Measurements from ENCODE around the gene NHLH1.

DNA sequence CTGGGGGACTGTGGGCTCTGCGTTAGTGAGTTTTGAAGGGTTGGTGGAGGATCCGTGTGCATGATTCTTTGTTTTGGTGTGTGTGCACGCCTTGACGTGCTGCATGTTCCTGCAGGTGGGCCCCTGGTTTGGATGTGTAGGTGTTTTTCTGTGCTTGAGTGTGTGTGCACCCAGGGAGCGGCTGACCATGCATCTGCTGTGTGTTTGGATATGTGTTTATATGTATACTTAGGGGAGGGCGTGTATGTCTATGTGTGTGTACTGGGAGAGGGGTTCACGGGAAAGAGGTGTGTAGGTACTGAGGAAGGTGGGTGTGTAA lies 34.6 kb downstream of the NHLH1 start:
- TF ChIP-seq, protein P1, sequence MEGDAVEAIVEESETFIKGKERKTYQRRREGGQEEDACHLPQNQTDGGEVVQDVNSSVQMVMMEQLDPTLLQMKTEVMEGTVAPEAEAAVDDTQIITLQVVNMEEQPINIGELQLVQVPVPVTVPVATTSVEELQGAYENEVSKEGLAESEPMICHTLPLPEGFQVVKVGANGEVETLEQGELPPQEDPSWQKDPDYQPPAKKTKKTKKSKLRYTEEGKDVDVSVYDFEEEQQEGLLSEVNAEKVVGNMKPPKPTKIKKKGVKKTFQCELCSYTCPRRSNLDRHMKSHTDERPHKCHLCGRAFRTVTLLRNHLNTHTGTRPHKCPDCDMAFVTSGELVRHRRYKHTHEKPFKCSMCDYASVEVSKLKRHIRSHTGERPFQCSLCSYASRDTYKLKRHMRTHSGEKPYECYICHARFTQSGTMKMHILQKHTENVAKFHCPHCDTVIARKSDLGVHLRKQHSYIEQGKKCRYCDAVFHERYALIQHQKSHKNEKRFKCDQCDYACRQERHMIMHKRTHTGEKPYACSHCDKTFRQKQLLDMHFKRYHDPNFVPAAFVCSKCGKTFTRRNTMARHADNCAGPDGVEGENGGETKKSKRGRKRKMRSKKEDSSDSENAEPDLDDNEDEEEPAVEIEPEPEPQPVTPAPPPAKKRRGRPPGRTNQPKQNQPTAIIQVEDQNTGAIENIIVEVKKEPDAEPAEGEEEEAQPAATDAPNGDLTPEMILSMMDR (IDR thresholded peaks at IDR 0.05; ENCODE audit: borderline replicate concordance, extremely low read depth, low read length, poor library complexity, severe bottlenecking), result no peak
- TF ChIP-seq EZH2 (IDR thresholded peaks at IDR 0.05; ENCODE audit: borderline replicate concordance, low read depth, low read length, severe bottlenecking), result no peak

All from DND-41 (cell line).